Peyer's patch (tissue), 4 donors: Measurements from ENCODE around the gene PTGIR.

Experiments used
- CTCF ChIP-seq, 6 experiments: fragments of 450-650 bp in 4 of 6; fragments of 200-600 bp in 2 of 6; sonication (generic) in 1 of 6; IDR thresholded peaks; one replicate each; pipeline ENCODE4 v1.5.1; 2017 to 2019; ENCODE audit warnings: antibody characterized with exemption in 6 of 6, mild to moderate bottlenecking in 3 of 6, moderate library complexity in 1 of 6
- POLR2A ChIP-seq, 2 donors: fragments of 450-650 bp; IDR thresholded peaks; one replicate each; pipeline ENCODE4 v1.5.1; 2017; ENCODE audit warnings: antibody characterized with exemption in 2 of 2, mild to moderate bottlenecking in 2 of 2, moderate library complexity in 2 of 2

- no peak for TF ChIP-seq CTCF (IDR thresholded peaks at IDR 0.05)
- TF ChIP-seq POLR2A (IDR thresholded peaks at IDR 0.05) = no peak
Observed at GRCh38 chr19:46648961-46649960, 24.4 kb upstream of the PTGIR start.
